GM13977 (cell line): ENCODE measurements around the gene SSX2IP.

Experiments
- DNase-seq: peaks from one replicate; pipeline ENCODE4 v3.0.0; 2012; ENCODE audit warnings: low spot score
- CTCF ChIP-seq: IDR thresholded peaks from 2 replicates; pipeline ENCODE4 v1.5.1; 2012; ENCODE audit warnings: mild to moderate bottlenecking, control low read depth; ENCODE audit not compliant: insufficient read depth; ENCODE audit errors: extremely low read depth, missing control alignments
- in situ Hi-C: fragments of 300-500 bp; cut with MboI; formaldehyde crosslinking; loops from one replicate; pipeline ENCODE4 v1.12.0; 2022; ENCODE audit warnings: low sequenced_read_pairs, low pct_unique_long_range_greater_than_20kb, mixed read lengths, inconsistent platforms; ENCODE audit not compliant: unreplicated experiment

The SSX2IP gene

GRCh38 chr1:84682047-84682446 lies 8.2 kb downstream of the SSX2IP start:
- no peak for DNase-seq
- no peak for TF ChIP-seq CTCF
- in situ Hi-C loops = no loop called here

- TF ChIP-seq CTCF = no peak
- DNase-seq = no peak
- in situ Hi-C loops = no loop called here
Measured at GRCh38 chr1:84677415-84678099, 12.7 kb downstream of the SSX2IP start.

- no peak for TF ChIP-seq CTCF
- in situ Hi-C loops = no loop called here
- DNase-seq = no peak
Measured at GRCh38 chr1:84675631-84676030, 14.6 kb downstream of the SSX2IP start.

GRCh38 chr1:84675106-84675505 lies 15.2 kb downstream of the SSX2IP start:
- DNase-seq = no peak
- TF ChIP-seq CTCF = no peak
- in situ Hi-C loops = no loop called here

- in situ Hi-C loops = no loop called here
- DNase-seq = no peak
- no peak for TF ChIP-seq CTCF
Measured at GRCh38 chr1:84674705-84675104, 15.6 kb downstream of the SSX2IP start.

- in situ Hi-C loops = no loop called here
- no peak for DNase-seq
- no peak for TF ChIP-seq CTCF
Measured at GRCh38 chr1:84674021-84674420, 16.2 kb downstream of the SSX2IP start.
